Esophagus muscularis mucosa (tissue), 4 donors: ENCODE measurements around the gene NAB1. TPM values are rescaled to one million over a fixed set of nuclear protein-coding genes. Genes with fewer than 3 reads are reported as not detected.

Experiments
- DNase-seq: peaks from one replicate; pipeline ENCODE4 v3.0.0-alpha.2; 2017; ENCODE audit errors: extremely low spot score
- H3K27ac ChIP-seq, 4 donors: fragments of 200-600 bp; sonication (generic); replicated peaks in 1 of 4; 1 replicate in 3 of 4; 2 replicates in 1 of 4; pipeline ENCODE4 v1.5.1; 2016 to 2019; ENCODE audit warnings: mild to moderate bottlenecking in 1 of 4
- H3K27me3 ChIP-seq, 4 donors: fragments of 200-600 bp; sonication (generic); one replicate each; pipeline versions ENCODE4 v1.5.1 to v1.6.0; 2016 to 2019
- H3K36me3 ChIP-seq, 4 donors: fragments of 200-600 bp; sonication (generic); one replicate each; pipeline ENCODE4 v1.5.1; 2016 to 2019
- H3K4me1 ChIP-seq, 4 donors: fragments of 200-600 bp; sonication (generic); one replicate each; pipeline ENCODE4 v1.5.1; 2016 to 2019
- H3K4me3 ChIP-seq, 4 donors: fragments of 200-600 bp; sonication (generic); 1 replicate in 2 of 4; 2 replicates in 2 of 4; pipeline ENCODE4 v1.5.1; 2016 to 2019; ENCODE audit warnings: mild to moderate bottlenecking in 4 of 4, moderate library complexity in 1 of 4
- H3K9me3 ChIP-seq, 4 donors: fragments of 200-600 bp; sonication (generic); 1 replicate in 3 of 4; 2 replicates in 1 of 4; pipeline ENCODE4 v1.5.1; 2016 to 2019
- EP300 ChIP-seq: sonication (generic); formaldehyde crosslinking; IDR thresholded peaks from one replicate; pipeline ENCODE4 v1.6.1; 2017; ENCODE audit warnings: antibody characterized with exemption
- POLR2A ChIP-seq: fragments of 450-650 bp; IDR thresholded peaks from one replicate; pipeline ENCODE4 v1.6.1; 2017; ENCODE audit warnings: antibody characterized with exemption, moderate library complexity, mild to moderate bottlenecking, low read depth
- POLR2AphosphoS5 ChIP-seq, 2 donors: sonication (generic); formaldehyde crosslinking; IDR thresholded peaks; one replicate each; pipeline ENCODE4 v1.6.1; 2017; ENCODE audit warnings: antibody characterized with exemption in 2 of 2
- WGBS: methylation state at CpG from one replicate; pipeline ENCODE4 v1.1.5; 2018; 5-methylcytosine and 5-hydroxymethylcytosine counted together
- intact Hi-C: fragments of 100-400 bp; cut with DNase I; formaldehyde crosslinking; loops from one replicate; pipeline ENCODE4 v1.15.1; 2023
- total RNA-seq, 4 donors: library from RNA; depleted of rRNA; stranded (reverse); fragments of >200 nt; gene quantifications; one replicate each; pipeline versions ENCODE4 v1.1.0 to v1.2.1, GENCODE V29; 2016
- TF ChIP-seq, protein P1 (sequence below), 3 experiments: fragments of 200-600 bp in 2 of 3; fragments of 450-650 bp in 1 of 3; sonication (generic) in 2 of 3; IDR thresholded peaks; one replicate each; pipeline ENCODE4 v1.5.1; 2017 to 2019; ENCODE audit warnings: antibody characterized with exemption in 3 of 3, mild to moderate bottlenecking in 2 of 3, moderate library complexity in 1 of 3

NAB1 gene
- total RNA-seq, 4 donors from 2014 or later: 59.8 to 88.5 (median 78.8) TPM

DNA sequence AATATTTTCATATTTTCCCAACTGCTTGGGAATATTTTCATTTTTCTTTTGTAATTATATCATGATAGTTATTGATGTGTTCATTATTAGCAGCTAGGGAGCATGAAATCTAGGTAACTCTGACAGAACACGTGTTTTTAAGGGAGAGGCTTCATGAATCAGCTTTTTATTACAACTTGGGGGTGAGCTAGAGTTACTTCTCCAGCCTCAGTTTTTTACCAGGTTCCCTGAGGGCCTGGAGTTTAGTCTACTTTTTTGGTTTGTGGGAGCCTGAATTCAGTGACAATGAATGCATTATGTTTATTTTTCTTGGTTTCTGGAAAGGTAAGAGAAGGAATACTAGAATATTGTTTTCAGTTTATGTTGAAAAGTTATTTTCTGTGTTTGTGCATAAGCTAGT, 18.0 kb downstream of the NAB1 start:
- no peaks in the 10 kb centered on the region for H3K27me3 ChIP-seq
- WGBS: 42% methylated on average over 1 of the region's 1 CpG
- intact Hi-C loops: no loop called here
- no peak overlapping the region for H3K27ac ChIP-seq
- no peak overlapping the region for H3K4me3 ChIP-seq
- peaks cover 12 to 41% (median 31%) of the 10 kb centered on the region in 4 donors for H3K4me1 ChIP-seq
- H3K9me3 ChIP-seq: no peaks in the 10 kb centered on the region
- TF ChIP-seq POLR2AphosphoS5 (IDR thresholded peaks at IDR 0.05) (no peak), EP300 (no peak), POLR2A (no peak)
- TF ChIP-seq, protein P1, sequence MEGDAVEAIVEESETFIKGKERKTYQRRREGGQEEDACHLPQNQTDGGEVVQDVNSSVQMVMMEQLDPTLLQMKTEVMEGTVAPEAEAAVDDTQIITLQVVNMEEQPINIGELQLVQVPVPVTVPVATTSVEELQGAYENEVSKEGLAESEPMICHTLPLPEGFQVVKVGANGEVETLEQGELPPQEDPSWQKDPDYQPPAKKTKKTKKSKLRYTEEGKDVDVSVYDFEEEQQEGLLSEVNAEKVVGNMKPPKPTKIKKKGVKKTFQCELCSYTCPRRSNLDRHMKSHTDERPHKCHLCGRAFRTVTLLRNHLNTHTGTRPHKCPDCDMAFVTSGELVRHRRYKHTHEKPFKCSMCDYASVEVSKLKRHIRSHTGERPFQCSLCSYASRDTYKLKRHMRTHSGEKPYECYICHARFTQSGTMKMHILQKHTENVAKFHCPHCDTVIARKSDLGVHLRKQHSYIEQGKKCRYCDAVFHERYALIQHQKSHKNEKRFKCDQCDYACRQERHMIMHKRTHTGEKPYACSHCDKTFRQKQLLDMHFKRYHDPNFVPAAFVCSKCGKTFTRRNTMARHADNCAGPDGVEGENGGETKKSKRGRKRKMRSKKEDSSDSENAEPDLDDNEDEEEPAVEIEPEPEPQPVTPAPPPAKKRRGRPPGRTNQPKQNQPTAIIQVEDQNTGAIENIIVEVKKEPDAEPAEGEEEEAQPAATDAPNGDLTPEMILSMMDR (IDR thresholded peaks at IDR 0.05): no peak
- peaks cover 8 to 18% (median 13%) of the 10 kb centered on the region in 4 donors for H3K36me3 ChIP-seq
- DNase-seq: no peak

DNA sequence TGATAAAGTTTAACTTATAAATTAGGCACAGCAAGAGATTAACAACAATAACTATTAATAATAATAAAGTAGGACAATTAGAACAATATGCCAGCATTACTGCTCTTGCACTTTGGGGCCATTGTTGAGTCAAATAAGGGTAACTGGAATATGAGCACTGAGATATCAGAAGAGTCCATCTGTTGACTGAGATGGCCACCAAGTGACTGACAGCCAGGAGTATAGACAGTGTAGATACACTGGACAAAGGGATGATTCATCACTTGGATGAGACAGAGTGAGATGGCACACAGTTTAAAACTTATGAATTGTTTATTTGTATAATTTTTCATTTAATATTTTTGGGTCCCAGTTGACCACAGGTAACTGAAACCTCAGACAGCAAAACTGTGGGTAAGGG, 20.0 kb downstream of the NAB1 start:
- TF ChIP-seq POLR2A: no peak
- TF ChIP-seq, protein P1 (IDR thresholded peaks at IDR 0.05): no peak
- no peak for TF ChIP-seq EP300
- no peak for TF ChIP-seq POLR2AphosphoS5 (IDR thresholded peaks at IDR 0.05)
- DNase-seq: no peak
- intact Hi-C loops: no loop called here
- H3K36me3 ChIP-seq: peaks cover 10 to 30% (median 21%) of the 10 kb centered on the region in 4 donors
- no peak overlapping the region for H3K27ac ChIP-seq
- no peaks in the 10 kb centered on the region for H3K27me3 ChIP-seq
- H3K9me3 ChIP-seq: no peaks in the 10 kb centered on the region
- peaks cover 0 to 21% (median 14%) of the 10 kb centered on the region in 4 donors for H3K4me1 ChIP-seq
- no peak overlapping the region for H3K4me3 ChIP-seq

DNA sequence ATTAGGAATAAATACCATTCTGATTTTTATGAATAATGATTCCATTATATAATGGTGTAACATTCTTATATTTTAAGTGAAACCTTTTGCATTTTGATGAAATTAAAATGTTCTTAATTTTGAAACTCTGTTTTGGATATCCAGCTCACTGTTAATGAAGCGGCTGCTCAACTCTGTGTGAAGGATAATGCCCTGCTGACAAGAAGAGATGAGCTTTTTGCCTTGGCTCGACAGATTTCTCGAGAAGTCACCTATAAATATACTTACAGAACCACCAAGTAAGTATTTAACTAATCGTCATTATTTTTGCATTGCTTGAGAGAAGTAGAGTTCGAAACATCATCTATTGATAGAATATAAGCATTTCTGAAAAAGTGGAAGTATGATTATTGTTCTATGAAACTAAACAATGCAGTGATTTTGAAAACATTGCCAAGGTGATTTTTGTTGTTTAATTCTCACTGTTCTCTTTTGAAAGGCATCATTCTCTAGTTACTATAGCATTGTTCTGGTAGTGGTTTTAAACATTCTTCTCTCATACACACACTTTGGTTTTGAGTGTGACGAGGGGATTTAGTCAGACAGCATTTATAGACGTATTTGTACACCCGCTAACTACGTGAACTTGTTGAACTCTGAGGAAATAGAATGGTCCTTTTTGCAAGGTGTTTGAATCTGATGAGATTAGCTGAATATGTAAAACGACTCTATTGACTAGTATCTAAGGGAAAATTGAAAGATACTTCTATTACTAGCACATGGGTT, 21.5 kb downstream of the NAB1 start:
- no peaks in the 10 kb centered on the region for H3K9me3 ChIP-seq
- 93% methylated on average over 10 of the region's 10 CpGs for whole genome bisulfite sequencing
- H3K27ac ChIP-seq: no peak overlapping the region
- no peak for TF ChIP-seq POLR2A
- TF ChIP-seq POLR2AphosphoS5 (IDR thresholded peaks at IDR 0.05): no peak
- TF ChIP-seq EP300: no peak
- TF ChIP-seq, protein P1 (IDR thresholded peaks at IDR 0.05): no peak
- no peak overlapping the region for H3K4me3 ChIP-seq
- H3K36me3 ChIP-seq: peaks cover 13 to 44% (median 29%) of the 10 kb centered on the region in 4 donors
- intact Hi-C loops: no loop called here
- H3K4me1 ChIP-seq: peaks cover 0 to 17% (median 11%) of the 10 kb centered on the region in 4 donors
- no peak for DNase-seq
- no peaks in the 10 kb centered on the region for H3K27me3 ChIP-seq

DNA sequence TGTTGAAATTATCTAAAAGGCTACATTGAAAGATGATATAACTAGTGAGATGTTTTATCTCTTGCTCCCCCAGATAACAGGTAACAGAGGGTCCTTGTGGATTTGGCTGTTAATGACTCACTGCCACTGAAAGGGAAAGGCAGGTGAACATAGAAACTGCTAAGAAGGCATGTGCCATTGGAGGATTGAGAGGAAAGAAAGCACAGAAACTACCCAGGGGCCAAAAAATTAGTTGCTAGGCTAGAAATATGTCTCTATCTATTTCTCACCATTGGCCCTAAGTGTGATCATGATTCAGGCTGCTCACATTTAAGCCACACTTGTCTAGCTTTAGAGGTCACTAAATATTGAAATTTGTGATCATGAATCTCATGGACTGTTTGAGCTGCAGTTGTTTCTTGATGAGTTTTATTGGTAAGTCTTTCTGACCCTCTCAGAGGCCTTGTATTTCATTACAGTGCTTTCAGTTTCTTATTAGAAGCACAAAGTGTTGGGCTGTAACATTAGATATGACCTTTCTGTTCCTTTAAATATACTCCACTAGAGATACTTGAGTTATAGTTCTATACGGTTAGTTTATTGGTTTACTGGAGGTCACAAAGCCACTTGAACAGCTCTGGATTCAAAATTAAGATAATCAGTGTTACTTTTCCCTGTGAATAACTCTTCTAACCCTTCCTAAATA, 26.2 kb downstream of the NAB1 start:
- Histone ChIP-seq H3K27me3 (no peaks in the 10 kb centered on the region), H3K27ac (no peak overlapping the region), H3K4me1 (peaks cover 2 to 25% (median 14%) of the 10 kb centered on the region in 4 donors), H3K9me3 (no peaks in the 10 kb centered on the region), H3K36me3 (peaks cover 13 to 46% (median 29%) of the 10 kb centered on the region in 4 donors), H3K4me3 (no peak overlapping the region)
- WGBS: 71% methylated on average over 1 of the region's 1 CpG
- intact Hi-C loops: no loop called here
- TF ChIP-seq POLR2AphosphoS5 (IDR thresholded peaks at IDR 0.05): no peak
- no peak for TF ChIP-seq EP300
- TF ChIP-seq, protein P1 (IDR thresholded peaks at IDR 0.05): no peak
- TF ChIP-seq POLR2A: no peak
- DNase-seq: no peak
